Smooth muscle cell (in vitro differentiated cells): ENCODE data around the gene MAP2K7. TPM values are rescaled to one million over a fixed set of nuclear protein-coding genes. Genes with fewer than 3 reads are reported as not detected.

ENCODE experiments used
- DNase-seq: peaks from one replicate; lab custom pipeline; 2025; ENCODE audit not compliant: unreplicated experiment; lab: John Stamatoyannopoulos, UW
- H2AFZ ChIP-seq: fragments of 200-600 bp; sonication (generic); 2 replicates; pipeline ENCODE4 v1.6.0; 2016; ENCODE audit warnings: antibody characterized with exemption, low read depth, mild to moderate bottlenecking
- H3F3A ChIP-seq: fragments of 200-600 bp; sonication (generic); 2 replicates; pipeline ENCODE4 v1.6.0; 2017; ENCODE audit warnings: antibody characterized with exemption, low read depth
- H3K27ac ChIP-seq: fragments of 200-600 bp; sonication (generic); 2 replicates; pipeline ENCODE4 v1.5.1; 2016; ENCODE audit warnings: low read depth, mild to moderate bottlenecking
- H3K27me3 ChIP-seq: fragments of 200-600 bp; sonication (generic); 2 replicates; pipeline ENCODE4 v1.6.1; 2016; ENCODE audit warnings: low read depth, mild to moderate bottlenecking
- H3K36me3 ChIP-seq: fragments of 200-600 bp; sonication (generic); 2 replicates; pipeline ENCODE4 v1.5.1; 2016; ENCODE audit warnings: low read depth
- H3K4me1 ChIP-seq: fragments of 200-600 bp; sonication (generic); 2 replicates; pipeline ENCODE4 v1.5.1; 2016; ENCODE audit warnings: low read depth
- H3K4me2 ChIP-seq: fragments of 200-600 bp; sonication (generic); 2 replicates; pipeline ENCODE4 v1.6.0; 2016; ENCODE audit warnings: mild to moderate bottlenecking
- H3K4me3 ChIP-seq: fragments of 200-600 bp; sonication (generic); 2 replicates; pipeline ENCODE4 v1.5.1; 2016; ENCODE audit warnings: mild to moderate bottlenecking
- H3K79me2 ChIP-seq: fragments of 200-600 bp; sonication (generic); 2 replicates; pipeline ENCODE4 v1.6.0; 2016; ENCODE audit warnings: low read depth, mild to moderate bottlenecking
- H3K9ac ChIP-seq: fragments of 200-600 bp; sonication (generic); 2 replicates; pipeline ENCODE4 v1.6.0; 2016; ENCODE audit warnings: low read depth
- H3K9me3 ChIP-seq: fragments of 200-600 bp; sonication (generic); replicated peaks from 2 replicates; pipeline ENCODE4 v1.5.1; 2016; ENCODE audit warnings: low read depth
- H4K20me1 ChIP-seq: fragments of 200-600 bp; sonication (generic); 2 replicates; pipeline ENCODE4 v1.6.0; 2016; ENCODE audit warnings: low read depth
- CTCF ChIP-seq: fragments of 200-600 bp; sonication (generic); IDR thresholded peaks from 2 replicates; pipeline ENCODE4 v1.5.1; 2017; ENCODE audit warnings: borderline replicate concordance, mild to moderate bottlenecking, antibody characterized with exemption; ENCODE audit not compliant: insufficient read depth, poor library complexity, severe bottlenecking
- WGBS: methylation state at CpG from one replicate; pipeline ENCODE4 v1.1.7; 2016; ENCODE audit warnings: low lambda C conversion rate; 5-methylcytosine and 5-hydroxymethylcytosine counted together
- polyA plus RNA-seq: library from polyadenylated mRNA; unstranded; fragments of >200 nt; fragmentation: Nextera tagmentation; extraction: Ambion mirVana; gene quantifications from 2 replicates; pipeline ENCODE4 v1.2.1, GENCODE V29; 2016
- total RNA-seq: library from RNA; depleted of rRNA; stranded (reverse); fragments of >200 nt; gene quantifications from 2 replicates; pipeline ENCODE4 v1.2.3, GENCODE V29; 2014

MAP2K7 gene
- total and polyA plus RNA-seq, 2 experiments from 2014 or later, result 6.7 to 9.2 TPM

- no peak for TF ChIP-seq CTCF
- no peaks in the 10 kb centered on the region for H3F3A ChIP-seq
- H3K4me1 ChIP-seq, result no peaks in the 10 kb centered on the region
- H3K4me2 ChIP-seq, result no peak overlapping the region
- WGBS, result 93% methylated on average over 13 of the region's 13 CpGs
- H3K27ac ChIP-seq, result no peak overlapping the region
- no peak for DNase-seq
- H4K20me1 ChIP-seq, result no peaks in the 10 kb centered on the region
- no peaks in the 10 kb centered on the region for H3K36me3 ChIP-seq
- no peak overlapping the region for H3K9ac ChIP-seq
- H3K27me3 ChIP-seq, result no peaks in the 10 kb centered on the region
- H3K4me3 ChIP-seq, result no peak overlapping the region
- no peaks in the 10 kb centered on the region for H3K9me3 ChIP-seq
- H2AFZ ChIP-seq, result no peak overlapping the region
- H3K79me2 ChIP-seq, result no peaks in the 10 kb centered on the region
Observed at GRCh38 chr19:7895565-7895964, 8.1 kb upstream of the MAP2K7 start.

- no peaks in the 10 kb centered on the region for H3F3A ChIP-seq
- H2AFZ ChIP-seq, result no peak overlapping the region
- H3K4me1 ChIP-seq, result no peaks in the 10 kb centered on the region
- H3K9ac ChIP-seq, result no peak overlapping the region
- H3K27ac ChIP-seq, result no peak overlapping the region
- no peak for TF ChIP-seq CTCF
- H3K4me3 ChIP-seq, result no peak overlapping the region
- no peak overlapping the region for H3K4me2 ChIP-seq
- H3K27me3 ChIP-seq, result no peaks in the 10 kb centered on the region
- no peak for DNase-seq
- H4K20me1 ChIP-seq, result no peaks in the 10 kb centered on the region
- no peaks in the 10 kb centered on the region for H3K9me3 ChIP-seq
- no peaks in the 10 kb centered on the region for H3K36me3 ChIP-seq
- 93% methylated on average over 10 of the region's 11 CpGs for WGBS
- peaks cover under 1% of the 10 kb centered on the region for H3K79me2 ChIP-seq
Observed at GRCh38 chr19:7897292-7897691, 6.4 kb upstream of the MAP2K7 start.

- H3F3A ChIP-seq, result no peaks in the 10 kb centered on the region
- H3K4me2 ChIP-seq, result no peak overlapping the region
- no peaks in the 10 kb centered on the region for H3K9me3 ChIP-seq
- no peak overlapping the region for H2AFZ ChIP-seq
- no peak for TF ChIP-seq CTCF
- WGBS, result 96% methylated on average over 16 of the region's 16 CpGs
- no peak overlapping the region for H3K27ac ChIP-seq
- H3K36me3 ChIP-seq, result no peaks in the 10 kb centered on the region
- H3K79me2 ChIP-seq, result peaks cover 6% of the 10 kb centered on the region
- H3K4me3 ChIP-seq, result no peak overlapping the region
- no peaks in the 10 kb centered on the region for H4K20me1 ChIP-seq
- no peak overlapping the region for H3K9ac ChIP-seq
- H3K4me1 ChIP-seq, result peaks cover 4% of the 10 kb centered on the region
- no peak for DNase-seq
- no peaks in the 10 kb centered on the region for H3K27me3 ChIP-seq
Observed at GRCh38 chr19:7898967-7899366, 4.7 kb upstream of the MAP2K7 start.

- WGBS, result 98% methylated on average over 34 of the region's 34 CpGs
- H3K79me2 ChIP-seq, result peaks cover 15% of the 10 kb centered on the region
- TF ChIP-seq CTCF, result no peak
- H4K20me1 ChIP-seq, result peaks cover 8% of the 10 kb centered on the region
- no peaks in the 10 kb centered on the region for H3K27me3 ChIP-seq
- no peak overlapping the region for H3K4me2 ChIP-seq
- DNase-seq, result no peak
- no peak overlapping the region for H3K4me3 ChIP-seq
- H3K9me3 ChIP-seq, result no peaks in the 10 kb centered on the region
- H3K36me3 ChIP-seq, result no peaks in the 10 kb centered on the region
- no peak overlapping the region for H2AFZ ChIP-seq
- H3K9ac ChIP-seq, result no peak overlapping the region
- peaks cover 10% of the 10 kb centered on the region for H3K4me1 ChIP-seq
- no peaks in the 10 kb centered on the region for H3F3A ChIP-seq
- no peak overlapping the region for H3K27ac ChIP-seq
Observed at GRCh38 chr19:7899751-7900378, 3.8 kb upstream of the MAP2K7 start.
